SK-N-SH (cell line): Measurements from ENCODE around the gene VSTM1.

Source experiments
- CTCF ChIP-seq: fragments of 200-600 bp; sonication (generic); IDR thresholded peaks from 2 replicates; pipeline ENCODE4 v1.6.1; 2017; ENCODE audit warnings: antibody characterized with exemption, mild to moderate bottlenecking, moderate library complexity
- ELF1 ChIP-seq: IDR thresholded peaks from 2 replicates; pipeline ENCODE4 v1.4.0; 2012
- NRF1 ChIP-seq: IDR thresholded peaks from 2 replicates; pipeline ENCODE4 v1.6.1; 2012; ENCODE audit warnings: low read depth, mild to moderate bottlenecking, low read length
- TCF12 ChIP-seq: IDR thresholded peaks from 2 replicates; pipeline ENCODE4 v1.4.0; 2012
- USF1 ChIP-seq: IDR thresholded peaks from 2 replicates; pipeline ENCODE4 v1.4.0; 2012; ENCODE audit warnings: low read depth, borderline replicate concordance

DNA sequence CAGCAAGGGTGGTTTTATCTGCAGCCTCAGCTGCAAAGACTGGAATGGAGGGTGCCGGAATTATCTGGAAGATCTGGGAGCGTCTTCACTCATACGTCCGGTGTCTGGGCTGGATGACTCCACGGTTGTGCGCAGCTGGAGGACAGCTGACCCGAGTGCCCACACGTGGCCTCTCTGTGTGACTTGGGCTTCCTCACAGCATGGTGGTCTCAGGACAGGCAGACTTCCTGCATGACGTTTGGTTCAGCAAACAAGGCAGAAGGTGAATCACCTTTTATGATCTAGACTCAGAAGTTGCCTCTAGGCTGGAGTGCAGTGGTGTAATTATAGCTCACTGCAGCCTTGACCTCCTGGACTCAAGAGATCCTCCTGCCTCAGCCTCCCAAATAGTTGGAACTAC, 39.0 kb downstream of the VSTM1 start:
- TF ChIP-seq CTCF = no peak
- no peak for TF ChIP-seq USF1
- no peak for TF ChIP-seq ELF1
- no peak for TF ChIP-seq TCF12
- no peak for TF ChIP-seq NRF1
